Measurements from ENCODE around the gene PLEKHG1. TPM values are rescaled to one million over a fixed set of nuclear protein-coding genes. Genes with fewer than 3 reads are reported as not detected.

The PLEKHG1 gene
- total RNA-seq, 1 experiment from 2014 or later: 1.4 TPM

DNA sequence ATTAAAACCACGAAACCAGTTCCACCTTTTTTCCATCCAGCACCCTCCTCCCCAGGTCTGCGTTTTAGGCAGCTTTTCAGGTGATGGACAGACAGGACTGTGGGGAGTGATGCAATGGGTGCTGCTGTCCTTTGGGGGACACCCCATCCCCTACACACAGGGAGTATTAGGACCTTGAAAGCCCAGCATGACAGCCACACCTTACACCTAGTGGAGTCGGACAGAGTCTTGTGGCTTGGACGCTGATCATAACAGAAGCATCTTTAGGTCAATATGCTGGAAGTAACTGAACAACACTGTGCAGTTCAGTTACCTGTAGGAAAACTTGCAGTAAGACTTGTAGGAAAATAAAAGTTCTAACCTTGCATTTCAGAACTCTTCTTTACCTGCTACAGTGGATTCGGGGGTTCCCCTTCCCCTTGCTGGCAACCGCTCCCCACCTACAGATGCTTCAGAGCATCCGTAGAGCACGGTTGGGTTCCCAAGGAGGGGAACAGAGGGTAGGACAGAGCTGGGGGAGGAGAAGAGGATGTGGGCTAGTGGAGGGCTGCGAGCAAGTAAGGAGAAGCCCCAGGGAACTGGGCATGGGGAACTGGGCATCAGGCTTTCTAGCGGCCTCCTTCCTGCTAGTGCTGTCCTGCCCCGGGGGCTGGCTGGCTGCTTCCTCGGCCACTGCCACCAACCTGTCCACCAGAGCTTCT, 31.7 kb downstream of the PLEKHG1 start:
- Histone ChIP-seq H4K20me1 (ENCODE audit: low read length) (no peaks in the 10 kb centered on the region), H3K36me3 (ENCODE audit: low read depth, low read length) (no peaks in the 10 kb centered on the region), H3K4me2 (ENCODE audit: low read length) (no peak overlapping the region), H3K27ac (ENCODE audit: low read length) (no peak overlapping the region), H2AFZ (ENCODE audit: low read length) (no peak overlapping the region), H3K27me3 (ENCODE audit: low read length) (no peaks in the 10 kb centered on the region), H3K4me3 (ENCODE audit: low read length) (no peak overlapping the region), H3K79me2 (ENCODE audit: low read length) (no peaks in the 10 kb centered on the region), H3K9me2 (replicated peaks; ENCODE audit: low read length) (no peaks in the 10 kb centered on the region), H3K9me3 (ENCODE audit: low read length) (no peaks in the 10 kb centered on the region), H3F3A (ENCODE audit: low read length, unreplicated experiment) (no peaks in the 10 kb centered on the region), H3K4me1 (ENCODE audit: insufficient read depth, low read length) (peaks cover 10% of the 10 kb centered on the region), H3K9ac (ENCODE audit: low read length) (no peak overlapping the region)
- TF ChIP-seq, protein P1, sequence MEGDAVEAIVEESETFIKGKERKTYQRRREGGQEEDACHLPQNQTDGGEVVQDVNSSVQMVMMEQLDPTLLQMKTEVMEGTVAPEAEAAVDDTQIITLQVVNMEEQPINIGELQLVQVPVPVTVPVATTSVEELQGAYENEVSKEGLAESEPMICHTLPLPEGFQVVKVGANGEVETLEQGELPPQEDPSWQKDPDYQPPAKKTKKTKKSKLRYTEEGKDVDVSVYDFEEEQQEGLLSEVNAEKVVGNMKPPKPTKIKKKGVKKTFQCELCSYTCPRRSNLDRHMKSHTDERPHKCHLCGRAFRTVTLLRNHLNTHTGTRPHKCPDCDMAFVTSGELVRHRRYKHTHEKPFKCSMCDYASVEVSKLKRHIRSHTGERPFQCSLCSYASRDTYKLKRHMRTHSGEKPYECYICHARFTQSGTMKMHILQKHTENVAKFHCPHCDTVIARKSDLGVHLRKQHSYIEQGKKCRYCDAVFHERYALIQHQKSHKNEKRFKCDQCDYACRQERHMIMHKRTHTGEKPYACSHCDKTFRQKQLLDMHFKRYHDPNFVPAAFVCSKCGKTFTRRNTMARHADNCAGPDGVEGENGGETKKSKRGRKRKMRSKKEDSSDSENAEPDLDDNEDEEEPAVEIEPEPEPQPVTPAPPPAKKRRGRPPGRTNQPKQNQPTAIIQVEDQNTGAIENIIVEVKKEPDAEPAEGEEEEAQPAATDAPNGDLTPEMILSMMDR (conservative IDR thresholded peaks at IDR 0.05; ENCODE audit: low read depth, low read length): no peak
- TF ChIP-seq EZH2 (IDR thresholded peaks at IDR 0.05; ENCODE audit: low read length, unreplicated experiment) (no peak), EZH2phosphoT487 (IDR thresholded peaks at IDR 0.05; ENCODE audit: borderline replicate concordance, low read length) (no peak)
- ATAC-seq (no peak), DNase-seq (no peak)
- no TSS peak for BruUV-seq (replicated peaks)
- CTCF ChIA-PET: no interaction called here
- POLR2A ChIA-PET (ENCODE audit: unreplicated experiment): no interaction called here
- intact Hi-C loops (cut with micrococcal nuclease): no loop called here

- no peak overlapping the region for H3K27ac ChIP-seq (ENCODE audit: low read length)
- H3K9ac ChIP-seq (ENCODE audit: low read length): no peak overlapping the region
- H3K79me2 ChIP-seq (ENCODE audit: low read length): no peaks in the 10 kb centered on the region
- no peaks in the 10 kb centered on the region for H4K20me1 ChIP-seq (ENCODE audit: low read length)
- DNase-seq: no peak
- BruUV-seq (replicated peaks): no TSS peak
- no peak overlapping the region for H2AFZ ChIP-seq (ENCODE audit: low read length)
- ChIA-PET POLR2A (ENCODE audit: unreplicated experiment) (no interaction called here), CTCF (no interaction called here)
- intact Hi-C loops (cut with micrococcal nuclease): no loop called here
- no peak overlapping the region for H3K4me3 ChIP-seq (ENCODE audit: low read length)
- ATAC-seq: no peak
- no peaks in the 10 kb centered on the region for H3K9me3 ChIP-seq (ENCODE audit: low read length)
- H3K9me2 ChIP-seq (replicated peaks; ENCODE audit: low read length): no peaks in the 10 kb centered on the region
- H3K4me2 ChIP-seq (ENCODE audit: low read length): no peak overlapping the region
- no peaks in the 10 kb centered on the region for H3F3A ChIP-seq (ENCODE audit: low read length, unreplicated experiment)
- no peaks in the 10 kb centered on the region for H3K36me3 ChIP-seq (ENCODE audit: low read depth, low read length)
- no peak for TF ChIP-seq EZH2phosphoT487 (IDR thresholded peaks at IDR 0.05; ENCODE audit: borderline replicate concordance, low read length)
- TF ChIP-seq EZH2 (IDR thresholded peaks at IDR 0.05; ENCODE audit: low read length, unreplicated experiment): no peak
- TF ChIP-seq, protein P1 (conservative IDR thresholded peaks at IDR 0.05; ENCODE audit: low read depth, low read length): no peak
- peaks cover 9% of the 10 kb centered on the region for H3K4me1 ChIP-seq (ENCODE audit: insufficient read depth, low read length)
- H3K27me3 ChIP-seq (ENCODE audit: low read length): no peaks in the 10 kb centered on the region
Measured at GRCh38 chr6:150631984-150632642, 32.4 kb downstream of the PLEKHG1 start.
